PFSK-1 (cell line): ENCODE measurements around the gene SRSF10.

Experiments
- FOXP2 ChIP-seq: optimal IDR thresholded peaks from 2 replicates; pipeline ENCODE3; 2011; ENCODE audit warnings: borderline replicate concordance, control low read depth, inconsistent platforms; ENCODE audit not compliant: insufficient read depth; ENCODE audit errors: extremely low read length, extremely low read depth
- POLR2AphosphoS5 ChIP-seq: IDR thresholded peaks from 2 replicates; pipeline ENCODE4 v1.6.1; 2012; ENCODE audit warnings: low read depth, mild to moderate bottlenecking, control low read depth, low read length, moderate library complexity
- SIN3A ChIP-seq: IDR thresholded peaks from 2 replicates; pipeline ENCODE4 v1.6.1; 2012; ENCODE audit warnings: mild to moderate bottlenecking, low read length, moderate library complexity, borderline replicate concordance; ENCODE audit not compliant: insufficient read depth
- TAF1 ChIP-seq: IDR thresholded peaks from 2 replicates; pipeline ENCODE4 v1.6.1; 2012; ENCODE audit warnings: low read length, control low read depth, borderline replicate concordance; ENCODE audit not compliant: insufficient read depth
- TF ChIP-seq, protein P1 (sequence below), 2 experiments: IDR thresholded peaks; 2 replicates each; pipeline versions ENCODE4 v1.6.1 to v1.8.0; 2011 to 2012; ENCODE audit warnings: low read depth in 2 of 2, low read length in 2 of 2, control low read depth in 1 of 2, inconsistent platforms in 1 of 2, mild to moderate bottlenecking in 1 of 2, moderate library complexity in 1 of 2; ENCODE audit not compliant: insufficient read depth in 1 of 2

Gene SRSF10

DNA sequence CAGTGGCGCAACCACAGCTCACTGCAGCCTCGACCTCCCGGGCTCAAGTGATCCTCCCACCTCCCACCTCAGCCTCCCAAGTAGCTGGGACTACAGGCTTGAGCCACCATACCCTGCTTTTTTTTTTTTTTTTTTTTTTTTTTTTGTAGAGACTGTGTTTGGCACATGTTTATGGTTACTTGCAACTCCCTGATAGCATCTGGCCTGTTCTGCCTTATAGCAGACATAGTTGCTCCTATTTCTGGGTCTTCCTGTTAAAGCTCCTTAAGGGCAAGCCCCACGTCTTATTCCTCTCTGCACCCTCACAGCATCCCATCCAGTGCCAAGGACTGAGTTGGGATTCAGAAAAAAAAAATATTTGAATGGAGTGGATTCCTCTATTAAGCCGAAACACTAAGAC is 49.9 kb downstream of the SRSF10 start:
- TF ChIP-seq POLR2AphosphoS5 (no peak), SIN3A (no peak)

DNA sequence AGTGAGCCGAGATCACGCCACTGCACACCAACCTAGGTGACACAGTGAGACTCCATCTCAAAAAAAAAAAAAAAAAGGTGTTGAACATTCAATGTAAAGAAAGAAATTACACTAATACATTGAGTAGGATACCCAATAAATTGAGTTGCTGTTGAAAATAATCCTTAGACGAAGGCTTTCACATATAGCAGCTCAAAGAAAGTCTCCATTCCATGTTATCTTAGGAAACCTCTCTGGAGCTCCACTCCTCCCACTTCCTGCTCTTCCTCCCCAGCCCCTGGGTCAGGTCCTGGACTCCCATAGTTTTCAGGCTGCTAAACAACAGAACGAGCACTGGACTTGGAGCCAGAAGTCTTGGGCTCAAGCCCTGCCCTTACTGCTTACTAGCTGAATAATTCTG is 51.3 kb downstream of the SRSF10 start:
- TF ChIP-seq POLR2AphosphoS5: no peak
- TF ChIP-seq FOXP2: no peak
- no peak for TF ChIP-seq SIN3A
- TF ChIP-seq, protein P1, sequence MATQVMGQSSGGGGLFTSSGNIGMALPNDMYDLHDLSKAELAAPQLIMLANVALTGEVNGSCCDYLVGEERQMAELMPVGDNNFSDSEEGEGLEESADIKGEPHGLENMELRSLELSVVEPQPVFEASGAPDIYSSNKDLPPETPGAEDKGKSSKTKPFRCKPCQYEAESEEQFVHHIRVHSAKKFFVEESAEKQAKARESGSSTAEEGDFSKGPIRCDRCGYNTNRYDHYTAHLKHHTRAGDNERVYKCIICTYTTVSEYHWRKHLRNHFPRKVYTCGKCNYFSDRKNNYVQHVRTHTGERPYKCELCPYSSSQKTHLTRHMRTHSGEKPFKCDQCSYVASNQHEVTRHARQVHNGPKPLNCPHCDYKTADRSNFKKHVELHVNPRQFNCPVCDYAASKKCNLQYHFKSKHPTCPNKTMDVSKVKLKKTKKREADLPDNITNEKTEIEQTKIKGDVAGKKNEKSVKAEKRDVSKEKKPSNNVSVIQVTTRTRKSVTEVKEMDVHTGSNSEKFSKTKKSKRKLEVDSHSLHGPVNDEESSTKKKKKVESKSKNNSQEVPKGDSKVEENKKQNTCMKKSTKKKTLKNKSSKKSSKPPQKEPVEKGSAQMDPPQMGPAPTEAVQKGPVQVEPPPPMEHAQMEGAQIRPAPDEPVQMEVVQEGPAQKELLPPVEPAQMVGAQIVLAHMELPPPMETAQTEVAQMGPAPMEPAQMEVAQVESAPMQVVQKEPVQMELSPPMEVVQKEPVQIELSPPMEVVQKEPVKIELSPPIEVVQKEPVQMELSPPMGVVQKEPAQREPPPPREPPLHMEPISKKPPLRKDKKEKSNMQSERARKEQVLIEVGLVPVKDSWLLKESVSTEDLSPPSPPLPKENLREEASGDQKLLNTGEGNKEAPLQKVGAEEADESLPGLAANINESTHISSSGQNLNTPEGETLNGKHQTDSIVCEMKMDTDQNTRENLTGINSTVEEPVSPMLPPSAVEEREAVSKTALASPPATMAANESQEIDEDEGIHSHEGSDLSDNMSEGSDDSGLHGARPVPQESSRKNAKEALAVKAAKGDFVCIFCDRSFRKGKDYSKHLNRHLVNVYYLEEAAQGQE (IDR thresholded peaks at IDR 0.05; ENCODE audit: insufficient read depth in 1 of 2, low read depth in 2 of 2, low read length in 2 of 2): no peak
- no peak for TF ChIP-seq TAF1

DNA sequence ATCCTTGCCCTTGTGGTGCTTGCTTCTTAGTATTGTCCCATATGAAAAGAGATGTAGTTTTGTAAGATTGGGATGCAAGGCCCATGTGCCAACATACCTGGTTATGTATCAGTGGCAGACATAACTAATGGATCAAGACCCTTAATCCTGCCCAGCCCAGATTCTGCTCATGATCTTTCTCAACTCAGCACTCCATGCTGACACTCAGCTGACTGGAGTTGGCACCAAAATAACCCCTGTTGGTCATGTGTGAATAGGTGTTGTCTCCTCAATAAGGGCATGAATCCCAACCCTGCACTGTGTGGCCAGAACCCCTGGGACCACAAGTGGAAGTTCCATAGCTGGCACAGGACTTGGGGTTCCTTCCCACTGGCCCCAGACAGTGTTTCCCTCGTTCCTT is 53.0 kb downstream of the SRSF10 start:
- TF ChIP-seq TAF1 (no peak), FOXP2 (no peak), SIN3A (no peak), POLR2AphosphoS5 (no peak)
- TF ChIP-seq, protein P1 (IDR thresholded peaks at IDR 0.05; ENCODE audit: insufficient read depth in 1 of 2, low read depth in 2 of 2, low read length in 2 of 2): no peak

DNA sequence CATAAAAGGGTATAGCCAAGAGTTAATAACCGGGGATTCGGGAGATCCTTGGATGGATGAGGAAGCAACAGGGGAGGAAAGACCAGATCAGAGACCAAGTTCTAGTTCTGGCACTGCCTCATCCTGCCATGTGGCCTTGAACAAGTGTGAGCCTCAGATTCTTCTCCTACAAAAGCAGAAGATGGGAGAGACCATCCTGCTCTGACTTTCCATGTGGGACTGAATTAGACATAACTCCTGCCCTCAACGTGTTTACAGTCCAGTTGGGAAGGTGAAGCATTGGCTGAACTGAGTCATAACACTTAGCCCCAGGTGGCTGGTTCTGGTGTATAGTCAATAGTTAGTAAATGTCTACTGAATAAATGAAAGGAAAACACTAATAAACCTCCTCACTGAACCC is 54.8 kb downstream of the SRSF10 start:
- TF ChIP-seq, protein P1 (IDR thresholded peaks at IDR 0.05; ENCODE audit: insufficient read depth in 1 of 2, low read depth in 2 of 2, low read length in 2 of 2): no peak
- TF ChIP-seq SIN3A (no peak), POLR2AphosphoS5 (no peak), FOXP2 (no peak), TAF1 (no peak)

DNA sequence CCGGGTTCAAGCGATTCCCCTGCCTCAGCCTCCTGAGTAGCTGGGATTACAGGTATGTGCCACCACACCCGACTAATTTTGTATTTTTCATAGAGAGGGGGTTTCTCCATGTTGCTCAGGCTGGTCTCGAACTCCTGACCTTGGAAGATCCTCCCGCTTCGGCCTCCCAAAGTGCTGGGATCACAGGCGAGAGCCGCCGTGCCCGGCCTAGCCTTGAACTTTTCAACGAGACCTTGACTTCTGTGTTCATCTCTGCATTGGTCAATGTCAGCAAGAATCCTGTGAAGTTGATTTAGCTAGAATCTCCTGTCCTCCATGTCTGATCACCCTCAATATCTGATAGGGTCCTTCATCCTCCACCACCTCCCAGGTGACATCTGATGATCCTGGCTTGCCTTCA is 55.5 kb downstream of the SRSF10 start:
- no peak for TF ChIP-seq POLR2AphosphoS5
- TF ChIP-seq, protein P1 (IDR thresholded peaks at IDR 0.05; ENCODE audit: insufficient read depth in 1 of 2, low read depth in 2 of 2, low read length in 2 of 2): no peak
- TF ChIP-seq FOXP2: no peak
- TF ChIP-seq SIN3A: no peak
- no peak for TF ChIP-seq TAF1
